Measurements from ENCODE around the gene TAS1R1. TPM values are rescaled to one million over a fixed set of nuclear protein-coding genes. Genes with fewer than 3 reads are reported as not detected.
A peak's percentile ranks its signal among the peaks of the same experiment; 100 is the strongest.

Gene TAS1R1
- total and polyA plus RNA-seq, 9 of the 15 experiments (the other 6 are each of a cell fraction or from before 2014, with no cell fraction given), result 0.06 TPM; not detected in 8

DNA sequence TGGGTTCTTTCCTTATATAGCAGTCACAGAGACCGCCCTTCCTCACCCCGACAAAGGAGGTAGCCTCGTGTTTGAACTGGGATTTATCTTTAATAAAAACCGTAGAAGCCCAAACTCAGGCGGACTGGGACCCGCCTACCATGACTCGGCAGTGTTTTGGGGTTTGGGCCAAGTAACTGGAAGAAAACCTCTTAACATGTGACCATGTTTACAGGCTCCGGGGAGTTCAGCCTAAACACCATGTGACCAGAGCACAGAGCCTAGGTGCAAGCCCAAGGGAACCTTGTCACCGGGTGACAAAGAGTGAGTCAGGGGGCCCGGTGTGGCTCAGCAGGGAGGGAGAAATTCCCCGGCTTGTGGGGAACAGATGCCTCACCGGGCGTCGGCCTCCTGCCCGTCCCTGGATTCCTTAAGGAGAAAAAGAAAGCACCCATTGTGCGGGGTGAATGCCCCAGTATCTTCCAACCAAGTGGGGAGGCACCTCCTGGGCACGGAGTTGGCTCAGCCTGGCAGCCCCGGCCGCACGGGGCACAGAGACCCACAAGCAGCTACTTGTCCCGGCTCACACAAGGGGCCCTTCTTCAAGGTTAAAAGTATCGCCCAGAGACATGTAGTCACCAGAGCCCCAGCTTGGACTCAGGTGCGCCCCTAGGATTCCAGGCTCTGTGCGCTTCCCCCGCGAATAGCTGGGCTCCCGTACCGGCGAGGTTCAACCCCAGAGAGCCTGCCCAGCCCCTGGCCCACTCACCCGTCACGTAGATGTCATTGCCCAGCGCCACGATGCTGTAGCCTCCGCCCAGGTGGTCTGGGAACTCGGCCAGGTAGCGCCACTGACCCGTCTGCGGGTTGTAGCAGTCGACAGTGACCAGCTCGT lies 46.2 kb downstream of the TAS1R1 start (continued):
- TF ChIP-seq, protein P1, sequence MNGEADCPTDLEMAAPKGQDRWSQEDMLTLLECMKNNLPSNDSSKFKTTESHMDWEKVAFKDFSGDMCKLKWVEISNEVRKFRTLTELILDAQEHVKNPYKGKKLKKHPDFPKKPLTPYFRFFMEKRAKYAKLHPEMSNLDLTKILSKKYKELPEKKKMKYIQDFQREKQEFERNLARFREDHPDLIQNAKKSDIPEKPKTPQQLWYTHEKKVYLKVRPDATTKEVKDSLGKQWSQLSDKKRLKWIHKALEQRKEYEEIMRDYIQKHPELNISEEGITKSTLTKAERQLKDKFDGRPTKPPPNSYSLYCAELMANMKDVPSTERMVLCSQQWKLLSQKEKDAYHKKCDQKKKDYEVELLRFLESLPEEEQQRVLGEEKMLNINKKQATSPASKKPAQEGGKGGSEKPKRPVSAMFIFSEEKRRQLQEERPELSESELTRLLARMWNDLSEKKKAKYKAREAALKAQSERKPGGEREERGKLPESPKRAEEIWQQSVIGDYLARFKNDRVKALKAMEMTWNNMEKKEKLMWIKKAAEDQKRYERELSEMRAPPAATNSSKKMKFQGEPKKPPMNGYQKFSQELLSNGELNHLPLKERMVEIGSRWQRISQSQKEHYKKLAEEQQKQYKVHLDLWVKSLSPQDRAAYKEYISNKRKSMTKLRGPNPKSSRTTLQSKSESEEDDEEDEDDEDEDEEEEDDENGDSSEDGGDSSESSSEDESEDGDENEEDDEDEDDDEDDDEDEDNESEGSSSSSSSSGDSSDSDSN (IDR thresholded peaks at IDR 0.05; ENCODE audit: borderline replicate concordance in 1 of 2, low read depth in 2 of 2, low read length in 2 of 2), result peak in 1 of 2 experiments; percentile 37; a peak in 1 of 4 replicates
- TF ChIP-seq HDGF (IDR thresholded peaks at IDR 0.05), result no peak
- TF ChIP-seq MAFF (IDR thresholded peaks at IDR 0.05; ENCODE audit: low read length), result peak; percentile 97
- TF ChIP-seq GABPA (tag; conservative IDR thresholded peaks at IDR 0.05; ENCODE audit: low read depth), result peak; percentile 12; the same call in 1 of the 2 replicates
- peak; percentile 39 for TF ChIP-seq CXXC5 (CRISPR knock-in tag; IDR thresholded peaks at IDR 0.05)
